Right kidney (tissue), 1 donor: ENCODE data around the gene PARVA.
"Not testable (repeated sequence)": the region's sequence is repeated elsewhere in the genome, so short reads cannot be mapped to it uniquely, and the experiment has no call there.

Experiments used
- DNase-seq: peaks from one replicate; pipeline ENCODE4 v3.0.0-alpha.2; 2016

PARVA gene

GRCh38 chr11:12502046-12502445 lies 124.7 kb downstream of the PARVA start:
- DNase-seq, result no peak

- no peak for DNase-seq
Measured at GRCh38 chr11:12503039-12503484, 125.7 kb downstream of the PARVA start.

- no peak for DNase-seq
Measured at GRCh38 chr11:12503886-12504285, 126.5 kb downstream of the PARVA start.

- no peak for DNase-seq
Measured at GRCh38 chr11:12505183-12505582, 127.8 kb downstream of the PARVA start.

GRCh38 chr11:12506404-12506921 lies 129.1 kb downstream of the PARVA start:
- no peak for DNase-seq

- DNase-seq, result no peak
Measured at GRCh38 chr11:12507391-12507790, 130.0 kb downstream of the PARVA start.

GRCh38 chr11:12508151-12508751 lies 130.9 kb downstream of the PARVA start:
- no peak for DNase-seq

GRCh38 chr11:12509371-12509770 lies 132.0 kb downstream of the PARVA start:
- DNase-seq, result no peak

GRCh38 chr11:12512132-12512531 lies 134.8 kb downstream of the PARVA start:
- DNase-seq, result no peak

- no peak for DNase-seq
Measured at GRCh38 chr11:12512826-12513395, 135.5 kb downstream of the PARVA start.

- DNase-seq, result no peak
Measured at GRCh38 chr11:12516387-12517105, 139.2 kb downstream of the PARVA start.

- no peak for DNase-seq
Measured at GRCh38 chr11:12517306-12517705, 139.9 kb downstream of the PARVA start.

- no peak for DNase-seq
Measured at GRCh38 chr11:12517741-12518140, 140.4 kb downstream of the PARVA start.

- no peak for DNase-seq
Measured at GRCh38 chr11:12518606-12519385, 141.4 kb downstream of the PARVA start.

- no peak for DNase-seq
Measured at GRCh38 chr11:12520054-12520453, 142.7 kb downstream of the PARVA start.

GRCh38 chr11:12520576-12520975 lies 143.2 kb downstream of the PARVA start:
- DNase-seq, result not testable (repeated sequence)

- no peak for DNase-seq
Measured at GRCh38 chr11:12523180-12523924, 146.0 kb downstream of the PARVA start.

- DNase-seq, result no peak
Measured at GRCh38 chr11:12524865-12525264, 147.5 kb downstream of the PARVA start.

GRCh38 chr11:12525466-12526055 lies 148.2 kb downstream of the PARVA start:
- no peak for DNase-seq

GRCh38 chr11:12526789-12527188 lies 149.4 kb downstream of the PARVA start:
- no peak for DNase-seq

- no peak for DNase-seq
Measured at GRCh38 chr11:12528487-12528886, 151.1 kb downstream of the PARVA start.

- no peak for DNase-seq
Measured at GRCh38 chr11:12529041-12529440, 151.7 kb downstream of the PARVA start.
